Mesenteric fat pad (tissue), 1 donor: ENCODE measurements around the gene VSIG10L. TPM values are rescaled to one million over a fixed set of nuclear protein-coding genes. Genes with fewer than 3 reads are reported as not detected.
A peak's percentile ranks its signal among the peaks of the same experiment; 100 is the strongest.

ENCODE experiments used
- DNase-seq: peaks from one replicate; pipeline ENCODE4 v3.0.0-alpha.2; 2020; ENCODE audit warnings: low spot score
- total RNA-seq: library from RNA; stranded (reverse); fragmentation: NEBNext Ultra II Directional; extraction: Animal tissue kit (Norgen Biotek cat#: 25700); gene quantifications from one replicate; pipeline ENCODE4 v1.2.1, GENCODE V29; 2021
- donor health status: DM: yes; HTN: yes; CAD: no.

The VSIG10L gene
- total RNA-seq, 1 donor from 2014 or later: 2.4 TPM

DNA sequence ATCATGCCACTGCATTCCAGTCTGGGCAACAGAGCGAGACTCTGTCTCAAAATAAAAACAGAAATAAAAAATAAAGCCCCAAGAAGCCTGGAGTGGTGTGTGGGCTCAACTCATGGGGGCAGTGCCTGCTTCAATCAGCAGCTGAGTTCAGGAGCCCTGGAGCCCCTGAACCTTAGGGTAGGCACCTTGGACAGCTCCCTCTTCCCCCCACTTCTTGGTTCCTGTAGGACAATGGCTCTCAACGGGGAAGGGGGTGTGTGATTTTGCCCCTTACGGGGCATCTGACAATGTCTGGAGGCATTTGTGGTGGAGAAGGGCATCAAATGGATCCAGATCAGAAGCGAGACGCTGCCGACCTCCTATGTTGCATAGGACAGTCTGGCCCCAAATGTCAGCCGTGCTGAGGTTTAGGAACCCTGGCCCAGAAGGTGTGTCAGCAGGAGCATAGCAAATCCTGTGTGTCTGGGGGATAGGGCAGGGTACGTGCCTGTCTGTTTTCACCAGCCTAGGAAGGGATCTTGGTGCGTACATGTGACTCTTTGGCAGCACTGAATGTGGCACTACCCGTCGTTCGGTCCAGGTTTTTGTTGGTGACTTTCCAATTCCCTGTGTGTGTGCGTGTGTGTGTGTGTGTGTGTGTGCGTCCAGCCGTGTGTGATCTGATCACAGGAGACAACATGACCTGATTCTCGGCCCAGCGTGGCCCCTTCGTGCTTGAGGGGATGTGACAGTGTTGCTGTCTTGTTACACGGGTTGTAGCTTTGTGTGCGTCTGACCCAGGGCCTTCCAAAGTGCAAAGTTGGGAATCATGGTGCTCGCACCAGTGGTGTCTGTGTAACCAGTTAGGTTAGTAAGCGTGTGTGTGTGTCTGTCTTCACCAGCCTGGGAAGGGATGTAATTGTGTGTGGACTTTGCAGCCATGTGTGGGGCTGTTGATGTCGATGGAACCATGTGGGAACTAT lies 23.0 kb downstream of the VSIG10L start:
- no peak for DNase-seq

- DNase-seq: no peak
These were observed 24.0 kb downstream of the VSIG10L start for GRCh38 chr19:51317968-51318367.

DNA sequence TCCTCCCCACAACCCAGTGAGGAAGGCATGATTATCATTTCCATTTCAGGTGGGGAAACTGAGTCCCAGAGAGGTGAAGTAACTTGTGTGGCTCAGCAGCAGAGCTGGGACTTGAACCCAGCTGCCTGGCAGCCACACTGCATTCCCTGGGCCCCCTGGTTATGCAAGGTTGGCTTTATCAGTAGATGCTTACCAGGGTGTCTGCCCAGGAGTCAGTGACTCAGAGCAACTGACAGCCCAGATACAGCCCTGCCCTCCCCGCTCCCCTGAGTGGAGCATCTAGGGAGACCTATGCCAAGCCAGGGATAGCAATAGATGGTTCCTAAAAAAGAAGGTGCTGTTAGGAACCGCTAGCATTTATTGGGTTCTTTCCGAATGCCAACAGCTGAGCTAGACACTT lies 24.6 kb downstream of the VSIG10L start:
- no peak for DNase-seq

GRCh38 chr19:51316688-51317087 lies 25.3 kb downstream of the VSIG10L start:
- DNase-seq: no peak

GRCh38 chr19:51311351-51312257 lies 30.3 kb downstream of the VSIG10L start, which contains the start of gene IGLON5:
Gene IGLON5, plus strand, starts transcription at chr19:51311644. Its CDS starts 204 bp downstream, at chr19:51311848.
- DNase-seq: no peak

GRCh38 chr19:51305479-51305878 lies 36.5 kb downstream of the VSIG10L start:
- no peak for DNase-seq

- peak; percentile 67 for DNase-seq
These were observed 40.7 kb downstream of the VSIG10L start for GRCh38 chr19:51301266-51301665.

- peak; percentile 33 for DNase-seq
These were observed 44.5 kb downstream of the VSIG10L start for GRCh38 chr19:51297406-51297805.

- peak; percentile 72 for DNase-seq
These were observed 45.4 kb downstream of the VSIG10L start for GRCh38 chr19:51296336-51297093.

DNA sequence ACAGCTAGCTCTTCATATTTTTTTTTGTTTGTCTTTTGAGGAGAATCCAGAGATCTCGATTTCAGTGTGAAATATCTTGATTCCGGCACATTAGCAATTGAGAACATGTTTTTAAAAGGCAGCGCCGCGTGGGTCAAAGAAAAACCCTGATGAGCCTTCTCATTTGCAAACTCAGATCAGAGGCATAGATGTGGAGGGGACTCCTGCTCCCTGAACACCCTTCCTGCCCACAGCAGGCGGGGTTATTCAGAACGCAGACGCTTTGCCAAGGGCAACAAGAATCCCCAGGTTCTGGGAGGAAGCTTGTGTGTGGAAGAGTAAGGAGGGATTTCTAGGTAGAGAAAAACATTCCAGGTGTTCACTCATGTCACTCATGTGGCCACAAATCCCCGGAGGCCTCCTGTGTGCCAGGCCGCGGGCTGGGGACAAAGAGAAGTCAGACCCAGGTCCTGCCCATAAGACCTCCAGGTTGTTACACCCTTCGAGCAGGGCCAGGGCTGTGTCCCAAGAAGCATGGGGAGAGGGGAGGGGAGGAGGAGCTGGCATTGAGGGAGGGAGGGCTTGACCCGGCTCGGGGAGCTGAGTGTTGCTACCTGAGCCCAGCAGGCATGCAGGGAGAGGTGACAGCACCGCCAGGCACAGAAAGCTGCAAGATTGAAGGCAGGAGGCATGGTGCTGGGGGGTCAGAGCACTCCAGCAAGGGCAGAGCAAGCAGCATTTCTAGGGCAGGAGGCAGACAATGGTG lies 46.4 kb downstream of the VSIG10L start:
- DNase-seq: peak; percentile 67

GRCh38 chr19:51294977-51295375 lies 47.0 kb downstream of the VSIG10L start:
- DNase-seq: peak; percentile 77

DNA sequence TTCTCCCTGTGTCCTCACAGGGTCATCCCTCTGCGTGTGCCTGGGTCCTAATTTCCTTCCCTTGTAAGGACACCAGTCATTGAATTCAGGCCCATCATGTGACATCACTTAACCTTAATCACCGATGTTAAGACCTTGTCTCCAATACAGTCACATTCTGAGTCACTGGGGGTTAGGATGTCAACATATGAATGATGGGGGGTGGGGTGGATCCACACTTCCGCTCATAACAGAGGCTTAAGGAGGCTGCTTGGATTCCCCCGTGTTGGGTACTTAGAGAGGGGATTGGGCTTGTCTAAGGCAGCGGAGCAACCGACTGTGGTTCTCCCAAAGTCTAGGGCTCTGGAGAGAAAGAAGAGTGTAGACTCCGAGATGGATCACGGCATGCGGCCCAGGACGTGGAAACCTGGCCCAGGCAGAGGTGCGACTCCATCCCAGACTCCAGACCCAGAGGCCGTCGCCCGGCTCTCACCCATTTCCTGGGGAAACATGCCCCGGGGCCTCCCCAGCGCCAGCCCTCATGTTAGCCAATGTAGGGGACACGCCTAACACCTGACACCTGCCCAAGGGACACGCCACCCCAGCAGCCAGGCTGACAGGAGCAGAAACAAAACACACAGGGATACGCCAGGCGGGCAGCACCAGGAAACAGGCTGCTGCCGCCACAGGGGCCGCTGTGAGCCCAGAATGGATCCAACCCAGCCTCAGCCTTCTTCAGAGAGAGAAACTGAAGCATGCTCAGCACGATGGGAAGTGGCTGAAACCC lies 47.5 kb downstream of the VSIG10L start:
- peak; percentile 81 for DNase-seq

- peak; percentile 82 for DNase-seq
These were observed 48.2 kb downstream of the VSIG10L start for GRCh38 chr19:51293571-51294210.

DNA sequence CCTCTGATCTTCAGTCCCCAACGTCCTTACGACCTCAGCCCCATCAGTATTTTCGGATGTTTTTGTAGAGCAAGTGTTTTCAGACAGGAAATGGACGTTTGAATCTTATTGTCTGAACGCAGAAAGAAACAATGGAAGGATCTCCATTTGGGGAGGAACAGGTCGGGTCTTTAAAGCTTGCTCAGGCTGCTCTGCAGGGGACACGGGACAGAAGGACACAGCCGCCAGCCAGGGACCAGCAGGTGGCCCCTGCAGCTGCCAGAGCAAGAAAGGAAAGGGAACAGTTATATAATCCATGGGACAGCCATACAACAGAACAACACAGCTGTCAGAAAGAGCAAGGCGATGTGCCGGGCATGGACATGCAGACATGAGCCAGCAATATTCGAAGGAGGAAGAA lies 49.0 kb downstream of the VSIG10L start:
- no peak for DNase-seq

GRCh38 chr19:51289635-51290034 lies 52.3 kb downstream of the VSIG10L start:
- peak; percentile 65 for DNase-seq

- DNase-seq: no peak
These were observed 56.3 kb downstream of the VSIG10L start for GRCh38 chr19:51285682-51286081.

GRCh38 chr19:51282335-51282734 lies 59.6 kb downstream of the VSIG10L start:
- no peak for DNase-seq
